GM18519 (cell line): ENCODE data around the gene ZNF396.

Experiments
- ATAC-seq: cut with Tn5 transposase; IDR thresholded peaks from one replicate; pipeline ENCODE4 v1.9.1; 2021; ENCODE audit warnings: mild to moderate bottlenecking, moderate library complexity; ENCODE audit not compliant: unreplicated experiment, low FRiP score

ZNF396 gene

GRCh38 chr18:35343488-35343935 is 33.6 kb downstream of the ZNF396 start:
- ATAC-seq: no peak

DNA sequence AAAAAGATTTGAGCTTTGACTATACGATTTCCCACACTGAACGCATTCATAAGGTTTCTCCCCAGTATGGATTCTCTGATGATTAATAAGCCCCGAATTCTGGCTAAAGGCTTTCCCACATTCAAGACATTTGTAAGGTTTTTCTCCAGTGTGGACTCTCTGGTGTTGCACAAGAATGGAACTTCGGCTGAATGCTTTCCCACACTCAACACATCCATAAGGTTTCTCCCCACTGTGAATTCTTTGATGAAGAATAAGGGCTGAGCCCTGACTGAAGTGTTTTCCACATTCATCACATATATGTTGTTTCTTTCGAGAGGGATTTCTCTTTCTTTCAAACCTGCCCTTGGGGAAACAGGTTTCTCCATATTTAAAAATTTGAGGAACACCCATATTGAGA is 39.9 kb downstream of the ZNF396 start:
- ATAC-seq: no peak

DNA sequence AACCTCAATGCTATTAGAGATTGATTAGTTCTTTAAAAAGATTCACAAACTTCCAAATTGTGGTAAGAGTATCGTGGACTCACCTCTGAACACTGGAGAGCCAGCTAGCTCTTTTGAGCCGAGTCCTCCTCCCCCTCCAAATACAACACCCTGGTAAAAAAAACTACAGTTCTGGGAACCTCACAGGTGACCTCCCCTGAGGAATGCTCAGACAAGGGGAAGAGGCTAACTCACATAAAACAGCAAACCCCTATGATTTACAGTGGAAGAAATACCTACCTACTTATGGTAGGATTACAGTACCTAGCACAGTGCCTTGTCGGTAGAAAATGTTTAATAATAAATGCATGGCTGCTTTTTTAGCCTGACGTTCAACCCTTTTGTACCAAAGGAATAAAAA is 41.3 kb downstream of the ZNF396 start:
- no peak for ATAC-seq

DNA sequence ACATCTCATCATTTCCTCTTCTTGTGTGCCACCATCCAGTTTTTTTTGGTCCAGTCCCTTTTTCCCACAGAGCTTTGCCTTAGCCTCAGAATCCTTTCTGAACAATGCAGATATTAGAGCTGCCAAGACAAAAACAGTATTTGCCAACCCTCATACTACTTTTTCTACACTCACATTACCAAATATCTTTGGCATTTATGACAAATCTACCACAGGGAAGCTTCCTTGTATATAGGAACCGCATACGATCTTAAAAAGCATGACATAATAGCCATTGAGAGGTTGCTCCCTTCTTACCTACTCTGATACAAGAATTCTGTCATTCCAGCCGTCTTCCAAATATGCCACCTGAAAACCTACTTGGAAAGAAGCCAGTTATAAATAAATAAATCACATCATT is 42.3 kb downstream of the ZNF396 start:
- no peak for ATAC-seq

GRCh38 chr18:35334212-35334611 is 42.9 kb downstream of the ZNF396 start:
- ATAC-seq: no peak

- no peak for ATAC-seq
Measured at GRCh38 chr18:35331367-35332087, 45.6 kb downstream of the ZNF396 start.

GRCh38 chr18:35328868-35329267 is 48.3 kb downstream of the ZNF396 start:
- no peak for ATAC-seq

DNA sequence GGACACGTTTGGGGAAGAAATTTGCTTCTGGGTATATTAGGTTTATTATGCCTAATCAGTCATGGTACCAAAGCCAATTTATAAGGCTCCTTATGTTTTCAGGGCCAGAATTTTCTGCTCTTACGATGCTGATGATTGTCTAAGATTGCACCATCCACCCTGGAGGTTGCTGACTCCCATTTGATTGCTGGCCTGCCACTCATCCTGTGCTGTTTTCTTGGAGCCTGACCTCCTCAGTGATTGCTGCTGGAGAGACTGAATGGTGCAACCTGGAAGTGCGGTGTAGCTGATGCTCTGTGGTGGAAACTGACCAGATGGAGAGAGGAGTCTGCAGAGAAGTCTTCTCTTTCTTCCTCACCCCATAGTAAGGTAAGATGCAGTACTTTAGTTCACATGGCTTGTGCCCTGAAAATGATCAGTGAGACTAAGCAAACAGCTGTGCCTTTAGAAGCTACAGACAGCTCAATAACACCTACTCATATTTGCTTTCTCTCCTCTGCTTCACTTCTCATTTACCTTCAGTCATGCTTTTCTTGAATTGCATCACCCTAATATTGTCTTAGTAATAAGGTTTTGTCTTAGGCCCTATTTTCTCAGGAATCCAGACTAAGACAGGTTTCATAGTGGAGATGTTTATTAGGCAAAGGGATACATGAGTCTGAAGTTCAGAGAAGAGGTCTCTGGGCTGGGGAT is 50.3 kb downstream of the ZNF396 start:
- ATAC-seq: no peak

GRCh38 chr18:35324926-35325655 is 52.0 kb downstream of the ZNF396 start:
- no peak for ATAC-seq

DNA sequence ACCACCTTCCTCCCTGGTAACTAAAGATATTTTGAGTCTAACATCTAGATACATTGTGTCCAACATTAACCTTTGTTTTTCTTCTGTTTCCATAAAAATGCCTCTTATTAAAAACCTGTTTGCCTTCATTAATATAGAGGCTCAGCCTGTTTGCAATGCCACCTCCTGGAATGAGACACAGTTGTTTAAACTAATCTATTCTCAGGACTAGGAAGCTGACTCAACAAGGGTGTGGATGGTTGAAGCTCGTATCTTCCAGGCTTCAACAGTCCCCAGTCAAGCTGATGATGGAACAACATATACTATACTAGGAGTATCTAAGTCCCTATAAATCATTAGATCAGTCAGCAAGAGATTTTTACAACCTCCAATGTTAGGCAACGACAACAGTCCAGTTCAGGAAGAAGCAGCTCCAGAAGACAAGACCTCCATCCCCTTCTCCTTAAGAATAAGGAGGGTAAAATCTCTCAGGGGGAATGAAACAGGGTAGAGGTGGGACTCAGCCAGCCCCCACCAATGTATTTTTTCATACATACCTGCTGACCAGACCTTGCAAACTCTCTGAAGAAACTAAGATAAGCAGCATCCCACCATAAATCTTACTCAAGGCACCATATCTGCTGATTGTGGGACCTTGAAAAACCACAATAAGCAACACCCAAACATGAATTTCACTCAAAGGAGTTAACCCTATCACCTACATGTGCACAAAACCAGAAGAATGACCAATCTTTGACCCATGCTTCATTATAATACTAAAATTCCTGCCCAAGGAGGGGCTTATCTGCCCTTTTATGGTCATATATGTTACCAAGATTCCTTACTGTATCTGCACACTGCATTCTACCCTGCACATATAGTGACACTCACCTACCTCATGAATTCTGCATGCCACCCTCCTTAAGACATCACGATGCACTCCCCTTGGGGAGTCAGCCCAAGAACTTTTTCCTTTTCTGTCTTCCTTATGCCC is 54.4 kb downstream of the ZNF396 start:
- no peak for ATAC-seq
